Activated CD8-positive, alpha-beta T cell treated with anti-CD3 and anti-CD28 coated beads for 36 hours (primary cell): ENCODE measurements around the gene SLC9B1. TPM values are rescaled to one million over a fixed set of nuclear protein-coding genes. Genes with fewer than 3 reads are reported as not detected.
"Not testable (repeated sequence)": the region's sequence is repeated elsewhere in the genome, so short reads cannot be mapped to it uniquely, and the experiment has no call there.

Experiments
- ATAC-seq: fragments of 200-7000 bp; cut with Tn5 transposase; one replicate; pipeline ENCODE4 v1.10.0; 2021; ENCODE audit warnings: mild to moderate bottlenecking, moderate library complexity
- CTCF ChIA-PET: fragments of 350-600 bp; sonication (Branson Sonifier 250); formaldehyde crosslinking; loops from one replicate; lab custom pipeline; 2021; ENCODE audit warnings: antibody characterized with exemption; lab: Charles Lee
- POLR2A ChIA-PET: fragments of 350-600 bp; sonication (Branson Sonifier 250); formaldehyde crosslinking; loops from one replicate; lab custom pipeline; 2021; ENCODE audit warnings: antibody characterized with exemption; lab: Charles Lee
- DNase-seq: peaks from one replicate; pipeline ENCODE4 v3.0.0-alpha.2; 2020
- H3K27ac Mint-ChIP-seq: one replicate; pipeline ENCODE4 v1.8.0; 2021; ENCODE audit warnings: mild to moderate bottlenecking, mixed read lengths
- H3K27me3 Mint-ChIP-seq: one replicate; pipeline ENCODE4 v1.8.0; 2021; ENCODE audit warnings: mixed read lengths
- H3K36me3 Mint-ChIP-seq: one replicate; pipeline ENCODE4 v1.8.0; 2021; ENCODE audit warnings: low read depth, mixed read lengths
- H3K4me1 Mint-ChIP-seq: one replicate; pipeline ENCODE4 v1.8.0; 2021; ENCODE audit warnings: low read depth, mixed read lengths
- H3K4me3 Mint-ChIP-seq: one replicate; pipeline ENCODE4 v1.8.0; 2021; ENCODE audit warnings: mild to moderate bottlenecking, moderate library complexity, mixed read lengths
- H3K9me3 Mint-ChIP-seq: one replicate; pipeline ENCODE4 v1.8.0; 2021; ENCODE audit warnings: mixed read lengths
- intact Hi-C: fragments of 100-400 bp; cut with micrococcal nuclease; formaldehyde crosslinking; loops from one replicate; pipeline ENCODE4 v1.10.0; 2022
- total RNA-seq, 2 experiments: library from RNA; stranded (reverse); gene quantifications; one replicate each; pipeline ENCODE4 v1.2.3, GENCODE V29; 2021
- TF ChIP-seq, protein P1 (sequence below): fragments of 200-600 bp; IDR thresholded peaks from one replicate; pipeline ENCODE4 v1.8.0; 2022; ENCODE audit warnings: antibody characterized with exemption, mild to moderate bottlenecking

Gene SLC9B1
- total RNA-seq, 2 experiments from 2014 or later = 1.9 to 2.4 TPM

- DNase-seq = no peak
- CTCF ChIA-PET = no interaction called here
- Mint-ChIP-seq H3K27me3 (no peaks in the 10 kb centered on the region), H3K36me3 (peaks cover 2% of the 10 kb centered on the region), H3K27ac (no peak overlapping the region), H3K4me3 (no peak overlapping the region), H3K4me1 (no peaks in the 10 kb centered on the region), H3K9me3 (no peaks in the 10 kb centered on the region)
- POLR2A ChIA-PET = interaction anchor here (0.7 kb wide), 1 partner anchor 768 kb away, joined by 4 read pairs; no protein-coding TSS in a partner anchor
- ATAC-seq = no peak
- intact Hi-C loops = no loop called here
- TF ChIP-seq, protein P1, sequence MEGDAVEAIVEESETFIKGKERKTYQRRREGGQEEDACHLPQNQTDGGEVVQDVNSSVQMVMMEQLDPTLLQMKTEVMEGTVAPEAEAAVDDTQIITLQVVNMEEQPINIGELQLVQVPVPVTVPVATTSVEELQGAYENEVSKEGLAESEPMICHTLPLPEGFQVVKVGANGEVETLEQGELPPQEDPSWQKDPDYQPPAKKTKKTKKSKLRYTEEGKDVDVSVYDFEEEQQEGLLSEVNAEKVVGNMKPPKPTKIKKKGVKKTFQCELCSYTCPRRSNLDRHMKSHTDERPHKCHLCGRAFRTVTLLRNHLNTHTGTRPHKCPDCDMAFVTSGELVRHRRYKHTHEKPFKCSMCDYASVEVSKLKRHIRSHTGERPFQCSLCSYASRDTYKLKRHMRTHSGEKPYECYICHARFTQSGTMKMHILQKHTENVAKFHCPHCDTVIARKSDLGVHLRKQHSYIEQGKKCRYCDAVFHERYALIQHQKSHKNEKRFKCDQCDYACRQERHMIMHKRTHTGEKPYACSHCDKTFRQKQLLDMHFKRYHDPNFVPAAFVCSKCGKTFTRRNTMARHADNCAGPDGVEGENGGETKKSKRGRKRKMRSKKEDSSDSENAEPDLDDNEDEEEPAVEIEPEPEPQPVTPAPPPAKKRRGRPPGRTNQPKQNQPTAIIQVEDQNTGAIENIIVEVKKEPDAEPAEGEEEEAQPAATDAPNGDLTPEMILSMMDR = no peak
Observed at GRCh38 chr4:103002551-103002950, 17.0 kb downstream of the SLC9B1 start.

DNA sequence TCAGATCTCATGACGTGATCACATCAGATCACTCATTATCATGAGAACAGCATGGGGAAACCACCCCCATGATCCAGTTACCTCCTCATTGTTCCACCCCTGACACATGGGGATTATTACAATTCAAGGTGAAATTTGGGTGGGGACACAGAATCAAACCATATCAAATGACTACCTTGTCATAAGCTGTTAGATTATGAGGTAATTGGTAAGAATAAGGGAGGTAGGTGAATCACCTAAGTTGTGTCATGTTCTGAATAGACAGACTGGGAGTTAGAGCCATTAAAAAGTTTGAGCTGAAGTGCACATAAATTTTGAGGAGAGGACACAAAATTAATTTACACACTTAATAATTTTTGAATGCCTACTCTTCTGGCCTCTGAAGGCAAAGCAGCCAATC lies 24.7 kb downstream of the SLC9B1 start:
- Mint-ChIP-seq H3K4me3 (no peak overlapping the region), H3K4me1 (peaks cover 6% of the 10 kb centered on the region), H3K27ac (no peak overlapping the region), H3K36me3 (peaks cover 14% of the 10 kb centered on the region), H3K27me3 (no peaks in the 10 kb centered on the region), H3K9me3 (peaks cover 8% of the 10 kb centered on the region)
- peak; percentile 27 for ATAC-seq
- intact Hi-C loops = no loop called here
- TF ChIP-seq, protein P1 = no peak
- CTCF ChIA-PET = interaction anchor here (0.7 to 1.2 kb wide), 2 partner anchors 31 to 107 kb away, joined by 3 read pairs; no protein-coding TSS in a partner anchor
- DNase-seq = no peak
- POLR2A ChIA-PET = interaction anchor here (1.1 kb wide), 1 partner anchor 169 kb away, joined by 4 read pairs; no protein-coding TSS in a partner anchor

GRCh38 chr4:102993985-102994384 lies 25.5 kb downstream of the SLC9B1 start:
- H3K4me3 Mint-ChIP-seq, DNase-seq, ATAC-seq, H3K9me3 Mint-ChIP-seq, H3K27me3 Mint-ChIP-seq, intact Hi-C loops, H3K27ac Mint-ChIP-seq, H3K4me1 Mint-ChIP-seq: not testable (repeated sequence)
- peaks cover 16% of the 10 kb centered on the region for H3K36me3 Mint-ChIP-seq
- CTCF ChIA-PET = interaction anchor here (0.6 kb wide), 1 partner anchor 39 kb away, joined by 4 read pairs; no protein-coding TSS in a partner anchor
- POLR2A ChIA-PET = interaction anchor here (1.6 kb wide), 1 partner anchor 26 kb away, joined by 3 read pairs; the partner anchor contains the start of gene SLC9B1

DNA sequence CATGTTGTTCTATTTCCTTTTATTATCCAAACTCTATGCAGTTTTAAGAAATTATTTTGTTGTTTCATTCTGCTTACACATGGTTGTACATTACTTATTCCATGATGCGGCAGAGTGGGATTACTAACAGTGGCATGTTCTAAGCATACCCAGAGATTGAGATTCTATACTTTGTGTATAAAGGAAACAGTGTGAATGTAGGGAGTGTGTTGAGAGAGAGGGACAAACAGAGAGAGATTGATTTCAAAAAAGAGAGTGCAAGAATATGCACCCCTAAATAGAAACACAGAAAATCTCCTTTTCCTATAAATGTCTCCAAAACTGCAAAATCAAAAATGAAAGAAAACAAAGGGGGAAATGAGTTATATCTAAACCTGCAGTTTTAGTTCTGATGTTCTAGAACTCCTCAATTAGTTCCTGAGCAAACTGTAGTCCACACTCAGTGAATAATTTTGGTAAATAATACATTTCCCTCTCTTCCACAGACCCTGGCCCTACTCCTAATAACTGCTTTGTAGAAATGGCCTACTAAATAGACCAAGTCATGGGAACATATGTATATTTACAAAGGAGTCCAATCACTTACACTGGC lies 31.0 kb downstream of the SLC9B1 start:
- TF ChIP-seq, protein P1 = no peak
- Mint-ChIP-seq H3K4me3 (no peak overlapping the region), H3K27ac (peak overlapping the region; percentile 75), H3K36me3 (peaks cover 17% of the 10 kb centered on the region), H3K9me3 (no peaks in the 10 kb centered on the region), H3K27me3 (no peaks in the 10 kb centered on the region), H3K4me1 (peaks cover 20% of the 10 kb centered on the region)
- no peak for DNase-seq
- CTCF ChIA-PET = interaction anchor here (1.5 kb wide), 1 partner anchor 368 kb away, joined by 3 read pairs; no protein-coding TSS in a partner anchor
- intact Hi-C loops = no loop called here
- peak; percentile 34 for ATAC-seq
- POLR2A ChIA-PET = interaction anchor here (1.0 to 1.2 kb wide), 2 partner anchors 160 to 161 kb away, joined by 3 to 4 read pairs; partner anchors contain the start of gene UBE2D3

DNA sequence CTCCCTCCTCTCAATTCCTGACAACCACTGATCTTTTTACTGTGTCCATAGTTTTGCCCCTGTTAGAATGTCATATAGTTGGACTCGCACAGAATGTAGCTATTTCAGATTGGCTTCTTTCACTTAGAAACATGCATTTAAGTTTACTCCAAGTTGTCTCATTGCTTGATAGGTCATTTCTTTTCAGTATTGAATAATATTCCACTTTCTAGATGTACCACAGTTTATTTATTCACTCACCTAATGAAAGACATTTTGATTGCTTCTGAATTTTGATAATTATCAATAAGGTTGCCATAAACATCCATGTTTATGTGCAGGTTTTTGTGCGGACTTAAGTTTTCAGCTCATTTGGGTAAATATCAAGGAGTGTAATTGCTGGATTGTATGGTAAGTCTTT lies 38.5 kb downstream of the SLC9B1 start:
- CTCF ChIA-PET = no interaction called here
- Mint-ChIP-seq H3K27ac (no peak overlapping the region), H3K4me3 (no peak overlapping the region), H3K4me1 (no peaks in the 10 kb centered on the region), H3K36me3 (no peaks in the 10 kb centered on the region), H3K27me3 (no peaks in the 10 kb centered on the region), H3K9me3 (peaks cover 15% of the 10 kb centered on the region)
- POLR2A ChIA-PET = interaction anchor here (1.0 kb wide), 1 partner anchor 113 kb away, joined by 3 read pairs; the partner anchor contains the start of gene CISD2
- no peak for ATAC-seq
- TF ChIP-seq, protein P1 = no peak
- intact Hi-C loops = no loop called here
- no peak for DNase-seq

DNA sequence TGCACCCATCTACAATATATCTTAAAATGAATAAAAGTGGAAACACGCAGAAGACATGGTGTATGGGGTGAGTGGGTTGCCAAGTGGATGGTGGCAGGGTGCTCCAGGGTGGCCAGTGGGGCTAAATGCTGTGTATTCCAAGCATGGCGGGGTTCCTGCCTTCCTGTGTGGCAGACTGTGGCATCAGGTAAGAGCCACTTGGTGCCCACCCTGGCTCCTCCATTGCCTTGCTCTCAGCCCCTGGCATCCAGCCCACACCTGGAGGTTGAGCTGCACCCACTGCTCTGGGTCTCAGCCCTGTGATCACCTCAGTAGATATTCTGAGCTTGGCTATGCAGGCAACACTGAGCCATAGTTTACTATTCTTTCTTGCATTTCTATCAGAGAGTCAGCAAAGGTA lies 57.7 kb downstream of the SLC9B1 start:
- POLR2A ChIA-PET, H3K4me3 Mint-ChIP-seq, H3K9me3 Mint-ChIP-seq, H3K36me3 Mint-ChIP-seq, CTCF ChIA-PET, DNase-seq, H3K27me3 Mint-ChIP-seq, ATAC-seq, H3K4me1 Mint-ChIP-seq, intact Hi-C loops, H3K27ac Mint-ChIP-seq: not testable (repeated sequence)
